Measurements from ENCODE around the gene SESTD1.

SESTD1 gene

DNA sequence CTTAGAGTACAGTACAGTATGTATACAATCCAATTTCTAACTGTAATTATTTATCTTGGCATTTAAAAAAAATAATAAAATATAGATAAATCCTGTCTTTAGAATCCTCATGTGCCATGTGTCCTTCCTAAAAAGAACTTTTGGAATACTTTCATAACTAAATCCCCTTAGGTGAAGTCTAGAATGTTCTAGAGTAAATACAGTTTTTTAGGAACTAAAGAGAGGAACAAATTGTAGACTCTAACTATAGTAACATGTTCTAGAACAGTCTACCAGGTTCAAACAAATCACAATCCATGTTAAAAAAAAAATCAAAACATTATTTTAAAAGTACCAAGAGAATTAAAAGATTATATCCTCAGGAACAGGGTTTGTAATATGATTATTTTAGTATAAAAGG, 134.1 kb downstream of the SESTD1 start:
- Histone ChIP-seq H3K27me3 (ENCODE audit: insufficient read depth, low read length) (no peaks in the 10 kb centered on the region), H3K4me1 (ENCODE audit: insufficient read depth, low read length, severe bottlenecking) (peaks cover 33% of the 10 kb centered on the region), H3F3A (ENCODE audit: insufficient read depth, low read length) (no peaks in the 10 kb centered on the region), H3K79me2 (ENCODE audit: insufficient read depth, low read length) (no peaks in the 10 kb centered on the region), H3K9ac (ENCODE audit: low read length) (no peak overlapping the region), H3K27ac (ENCODE audit: low read depth, low read length, poor library complexity, severe bottlenecking) (no peak overlapping the region), H3K4me2 (ENCODE audit: low read length) (no peak overlapping the region), H3K4me3 (ENCODE audit: low read depth, low read length, poor library complexity, severe bottlenecking) (no peak overlapping the region), H3K9me2 (ENCODE audit: low read depth, low read length) (no peaks in the 10 kb centered on the region), H3K9me3 (ENCODE audit: low read length) (no peaks in the 10 kb centered on the region), H4K20me1 (ENCODE audit: insufficient read depth, low read length) (no peaks in the 10 kb centered on the region), H3K36me3 (ENCODE audit: insufficient read depth, low read length) (no peaks in the 10 kb centered on the region), H2AFZ (ENCODE audit: low read length) (no peak overlapping the region)
- TF ChIP-seq EZH2 (IDR thresholded peaks at IDR 0.05; ENCODE audit: borderline replicate concordance, low read length) (no peak), CTCF (IDR thresholded peaks at IDR 0.05; ENCODE audit: low read length) (no peak)

GRCh38 chr2:179129574-179130238, 134.9 kb downstream of the SESTD1 start:
- Histone ChIP-seq H3K4me1 (ENCODE audit: insufficient read depth, low read length, severe bottlenecking) (peaks cover 42% of the 10 kb centered on the region), H3K4me2 (ENCODE audit: low read length) (no peak overlapping the region), H2AFZ (ENCODE audit: low read length) (no peak overlapping the region), H3K79me2 (ENCODE audit: insufficient read depth, low read length) (no peaks in the 10 kb centered on the region), H4K20me1 (ENCODE audit: insufficient read depth, low read length) (no peaks in the 10 kb centered on the region), H3K27me3 (ENCODE audit: insufficient read depth, low read length) (no peaks in the 10 kb centered on the region), H3K36me3 (ENCODE audit: insufficient read depth, low read length) (no peaks in the 10 kb centered on the region), H3K9ac (ENCODE audit: low read length) (peak overlapping the region; percentile 28; the same call in 1 of the 2 replicates), H3K4me3 (ENCODE audit: low read depth, low read length, poor library complexity, severe bottlenecking) (no peak overlapping the region), H3K9me2 (ENCODE audit: low read depth, low read length) (no peaks in the 10 kb centered on the region), H3K9me3 (ENCODE audit: low read length) (no peaks in the 10 kb centered on the region), H3K27ac (ENCODE audit: low read depth, low read length, poor library complexity, severe bottlenecking) (peak overlapping the region; percentile 51), H3F3A (ENCODE audit: insufficient read depth, low read length) (no peaks in the 10 kb centered on the region)
- TF ChIP-seq EZH2 (IDR thresholded peaks at IDR 0.05; ENCODE audit: borderline replicate concordance, low read length): no peak
- TF ChIP-seq CTCF (IDR thresholded peaks at IDR 0.05; ENCODE audit: low read length): peak; percentile 88

DNA sequence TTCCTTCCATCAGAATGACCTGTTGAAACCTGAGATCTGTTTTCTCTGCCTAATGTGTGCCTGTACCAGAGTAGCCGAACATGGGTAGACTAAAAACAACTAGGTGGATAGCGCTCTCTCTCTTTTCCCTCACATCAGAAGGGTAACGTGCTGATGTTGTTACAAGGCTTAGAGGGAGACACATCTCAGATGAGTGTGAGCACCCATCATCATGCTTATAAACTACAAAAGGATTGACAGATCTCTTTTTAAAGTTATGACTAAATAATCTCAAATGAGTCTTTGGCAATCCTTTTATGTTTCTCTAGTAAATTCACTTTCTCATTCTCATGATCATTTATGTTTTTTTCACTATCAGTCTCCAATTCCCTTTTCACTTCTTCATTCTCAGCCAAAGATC, 139.2 kb downstream of the SESTD1 start:
- no peak overlapping the region for H3K9ac ChIP-seq (ENCODE audit: low read length)
- H3K4me3 ChIP-seq (ENCODE audit: low read depth, low read length, poor library complexity, severe bottlenecking): no peak overlapping the region
- no peaks in the 10 kb centered on the region for H3K27me3 ChIP-seq (ENCODE audit: insufficient read depth, low read length)
- H3F3A ChIP-seq (ENCODE audit: insufficient read depth, low read length): no peaks in the 10 kb centered on the region
- no peaks in the 10 kb centered on the region for H4K20me1 ChIP-seq (ENCODE audit: insufficient read depth, low read length)
- no peak for TF ChIP-seq EZH2 (IDR thresholded peaks at IDR 0.05; ENCODE audit: borderline replicate concordance, low read length)
- H3K4me2 ChIP-seq (ENCODE audit: low read length): no peak overlapping the region
- peaks cover 38% of the 10 kb centered on the region for H3K4me1 ChIP-seq (ENCODE audit: insufficient read depth, low read length, severe bottlenecking)
- H3K9me2 ChIP-seq (ENCODE audit: low read depth, low read length): no peaks in the 10 kb centered on the region
- peak overlapping the region; percentile 45 for H3K27ac ChIP-seq (ENCODE audit: low read depth, low read length, poor library complexity, severe bottlenecking)
- no peaks in the 10 kb centered on the region for H3K79me2 ChIP-seq (ENCODE audit: insufficient read depth, low read length)
- H3K9me3 ChIP-seq (ENCODE audit: low read length): no peaks in the 10 kb centered on the region
- H2AFZ ChIP-seq (ENCODE audit: low read length): no peak overlapping the region
- H3K36me3 ChIP-seq (ENCODE audit: insufficient read depth, low read length): peaks cover 5% of the 10 kb centered on the region; the same call in 1 of the 2 replicates

DNA sequence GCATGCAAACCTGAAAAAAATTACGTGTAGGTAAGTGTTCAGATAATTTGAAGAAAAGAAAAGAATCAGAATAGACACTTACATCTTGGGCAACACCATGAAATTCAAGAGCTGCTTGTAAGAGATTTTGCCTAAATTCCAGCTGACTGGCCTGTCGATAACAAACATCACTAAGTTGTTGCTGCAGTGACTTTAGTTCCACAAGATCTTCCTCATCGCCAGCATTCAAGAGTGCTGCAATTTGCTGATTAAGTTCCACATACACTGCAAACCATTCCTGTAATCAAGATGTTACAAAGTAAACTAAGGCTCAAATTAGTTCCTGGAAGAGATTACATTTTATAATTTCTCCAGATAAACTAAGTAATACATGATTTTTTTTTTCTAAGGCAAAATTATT, 140.3 kb downstream of the SESTD1 start:
- Histone ChIP-seq H3K9me2 (ENCODE audit: low read depth, low read length) (no peaks in the 10 kb centered on the region), H2AFZ (ENCODE audit: low read length) (no peak overlapping the region), H3K27ac (ENCODE audit: low read depth, low read length, poor library complexity, severe bottlenecking) (no peak overlapping the region), H3K9me3 (ENCODE audit: low read length) (no peaks in the 10 kb centered on the region), H3K4me2 (ENCODE audit: low read length) (no peak overlapping the region), H3K79me2 (ENCODE audit: insufficient read depth, low read length) (no peaks in the 10 kb centered on the region), H3K4me3 (ENCODE audit: low read depth, low read length, poor library complexity, severe bottlenecking) (no peak overlapping the region), H3F3A (ENCODE audit: insufficient read depth, low read length) (no peaks in the 10 kb centered on the region), H3K4me1 (ENCODE audit: insufficient read depth, low read length, severe bottlenecking) (peaks cover 30% of the 10 kb centered on the region), H3K27me3 (ENCODE audit: insufficient read depth, low read length) (no peaks in the 10 kb centered on the region), H3K9ac (ENCODE audit: low read length) (no peak overlapping the region), H3K36me3 (ENCODE audit: insufficient read depth, low read length) (peaks cover 12% of the 10 kb centered on the region; the same call in 1 of the 2 replicates), H4K20me1 (ENCODE audit: insufficient read depth, low read length) (no peaks in the 10 kb centered on the region)
- TF ChIP-seq EZH2 (IDR thresholded peaks at IDR 0.05; ENCODE audit: borderline replicate concordance, low read length) (no peak), CTCF (IDR thresholded peaks at IDR 0.05; ENCODE audit: low read length) (no peak)

Measured in OCI-LY1 (cell line).